IMR-90 (cell line): ENCODE data around the gene SHC4. TPM values are rescaled to one million over a fixed set of nuclear protein-coding genes. Genes with fewer than 3 reads are reported as not detected.
A peak's percentile ranks its signal among the peaks of the same experiment; 100 is the strongest.

Experiments used
- ATAC-seq: fragments of 200-7000 bp; cut with Tn5 transposase; 2 replicates; pipeline ENCODE4 v1.9.1; 2020; ENCODE audit warnings: low read depth, mild to moderate bottlenecking, moderate library complexity
- BruUV-seq: library from RNA; stranded (reverse); fragments of 400-500 nt; replicated peaks from 2 replicates; lab custom pipeline; 2021; lab: Mats Ljungman, UMichigan
- CTCF ChIA-PET: fragments of 300-600 bp; formaldehyde crosslinking; extraction: SDS; loops from one replicate; lab custom pipeline; 2021; ENCODE audit warnings: antibody characterized with exemption; lab: Yijun Ruan, JAX
- POLR2A ChIA-PET: fragments of 300-600 bp; sonication (Branson Sonifier 250); formaldehyde crosslinking; loops from one replicate; lab custom pipeline; 2022; ENCODE audit warnings: antibody characterized with exemption; ENCODE audit not compliant: unreplicated experiment; lab: Charles Lee
- DNase-seq: peaks from one replicate; pipeline ENCODE4 v3.0.0; 2013
- H2AFZ ChIP-seq: replicated peaks from 2 replicates; pipeline ENCODE3; 2013; ENCODE audit warnings: low read length, mild to moderate bottlenecking; ENCODE audit not compliant: poor library complexity
- H2AK5ac ChIP-seq: 2 replicates; pipeline ENCODE4 v1.6.1; 2013; ENCODE audit warnings: low read depth, low read length, inconsistent platforms
- H2AK9ac ChIP-seq: replicated peaks from 2 replicates; pipeline ENCODE3; 2013; ENCODE audit warnings: mild to moderate bottlenecking, low read depth, low read length, moderate library complexity; ENCODE audit not compliant: poor library complexity
- H2BK120ac ChIP-seq: 2 replicates; pipeline ENCODE4 v1.6.1; 2013; ENCODE audit warnings: low read depth, low read length, inconsistent platforms
- H2BK15ac ChIP-seq: 3 replicates; pipeline ENCODE4 v1.6.1; 2013; ENCODE audit warnings: low read depth, low read length, inconsistent platforms
- H2BK20ac ChIP-seq: 2 replicates; pipeline ENCODE4 v1.6.1; 2013; ENCODE audit warnings: low read depth, mild to moderate bottlenecking, inconsistent platforms, low read length, moderate library complexity
- H2BK5ac ChIP-seq: 2 replicates; pipeline ENCODE4 v1.6.1; 2013; ENCODE audit warnings: mild to moderate bottlenecking, low read depth, low read length, inconsistent platforms; ENCODE audit not compliant: poor library complexity, severe bottlenecking
- H3K14ac ChIP-seq: replicated peaks from 2 replicates; pipeline ENCODE4 v1.6.1; 2013; ENCODE audit warnings: low read depth, low read length, inconsistent platforms
- H3K18ac ChIP-seq: 2 replicates; pipeline ENCODE4 v1.6.1; 2013; ENCODE audit warnings: low read depth, low read length, control low read depth
- H3K23ac ChIP-seq: 2 replicates; pipeline ENCODE4 v1.6.1; 2013; ENCODE audit warnings: low read depth, low read length, inconsistent platforms
- H3K27ac ChIP-seq: 2 replicates; pipeline ENCODE4 v1.5.1; 2013; ENCODE audit warnings: mild to moderate bottlenecking, control low read depth, low read length; ENCODE audit not compliant: insufficient read depth
- H3K27me3 ChIP-seq: 2 replicates; pipeline ENCODE4 v1.6.1; 2013; ENCODE audit warnings: low read length; ENCODE audit not compliant: control insufficient read depth, insufficient read depth
- H3K36me3 ChIP-seq: 2 replicates; pipeline ENCODE4 v1.6.1; 2013; ENCODE audit warnings: low read length, mixed read lengths; ENCODE audit not compliant: control insufficient read depth, insufficient read depth
- H3K4ac ChIP-seq: 2 replicates; pipeline ENCODE4 v1.6.1; 2013; ENCODE audit warnings: low read depth, low read length, inconsistent platforms
- H3K4me1 ChIP-seq: 2 replicates; pipeline ENCODE4 v1.6.1; 2013; ENCODE audit warnings: low read length, mixed read lengths; ENCODE audit not compliant: control insufficient read depth, insufficient read depth
- H3K4me2 ChIP-seq: 2 replicates; pipeline ENCODE4 v1.6.1; 2013; ENCODE audit warnings: low read depth, mild to moderate bottlenecking, control low read depth, low read length, moderate library complexity
- H3K4me3 ChIP-seq: 2 replicates; pipeline ENCODE4 v1.5.1; 2013; ENCODE audit warnings: low read depth, mild to moderate bottlenecking, control low read depth, low read length, moderate library complexity; ENCODE audit not compliant: insufficient read depth
- H3K56ac ChIP-seq: 2 replicates; pipeline ENCODE4 v1.6.1; 2013; ENCODE audit warnings: low read length, inconsistent platforms; ENCODE audit not compliant: insufficient read depth; ENCODE audit errors: extremely low read depth
- H3K79me1 ChIP-seq, 2 experiments: 2 replicates each; pipeline ENCODE4 v1.6.1; 2013; ENCODE audit warnings: low read length in 2 of 2, inconsistent platforms in 1 of 2, low read depth in 1 of 2
- H3K9ac ChIP-seq: 2 replicates; pipeline ENCODE4 v1.6.1; 2013; ENCODE audit warnings: low read depth, low read length, control low read depth
- H3K9me1 ChIP-seq: 2 replicates; pipeline ENCODE4 v1.6.1; 2013; ENCODE audit warnings: low read length, inconsistent platforms; ENCODE audit not compliant: insufficient read depth
- H3K9me3 ChIP-seq: 2 replicates; pipeline ENCODE4 v1.6.1; 2013; ENCODE audit warnings: low read length; ENCODE audit not compliant: control insufficient read depth, insufficient read depth
- H4K20me1 ChIP-seq: 2 replicates; pipeline ENCODE4 v1.6.1; 2013; ENCODE audit warnings: low read length, inconsistent platforms; ENCODE audit not compliant: insufficient read depth
- H4K5ac ChIP-seq: 2 replicates; pipeline ENCODE4 v1.6.1; 2013; ENCODE audit warnings: mild to moderate bottlenecking, low read depth, low read length, control low read depth
- H4K8ac ChIP-seq, 2 experiments: 2 replicates each; pipeline ENCODE4 v1.6.1; 2013; ENCODE audit warnings: low read depth in 2 of 2, low read length in 2 of 2, control low read depth in 1 of 2, inconsistent platforms in 1 of 2
- H4K91ac ChIP-seq: 2 replicates; pipeline ENCODE4 v1.6.1; 2013; ENCODE audit warnings: low read depth, low read length, inconsistent platforms; ENCODE audit not compliant: insufficient read depth
- BHLHE40 ChIP-seq: fragments of 150-350 bp; IDR thresholded peaks from 2 replicates; pipeline ENCODE4 v1.6.1; 2016; ENCODE audit warnings: mild to moderate bottlenecking, low read depth, low read length
- NFE2L2 ChIP-seq: fragments of 150-350 bp; IDR thresholded peaks from 2 replicates; pipeline ENCODE4 v1.6.1; 2016; ENCODE audit warnings: low read depth, mild to moderate bottlenecking, low read length
- POLR2A ChIP-seq: IDR thresholded peaks from 2 replicates; pipeline ENCODE4 v1.6.1; 2012; ENCODE audit warnings: mild to moderate bottlenecking, low read depth, low read length
- RCOR1 ChIP-seq: IDR thresholded peaks from 2 replicates; pipeline ENCODE4 v1.6.1; 2012; ENCODE audit warnings: mild to moderate bottlenecking, low read length, improper control_type of control experiment; ENCODE audit not compliant: insufficient replicate concordance
- WGBS, 2 experiments: methylation state at CpG; one replicate each; pipeline versions ENCODE4 v1.1.5 to v1.1.7; 2013; ENCODE audit warnings: missing lambda C conversion rate in 2 of 2; ENCODE audit not compliant: insufficient read length in 1 of 2; ENCODE audit errors: extremely low coverage in 2 of 2; 5-methylcytosine and 5-hydroxymethylcytosine counted together
- dilution Hi-C: fragments of 300-500 bp; cut with HindIII; formaldehyde crosslinking; loops from one replicate; pipeline ENCODE4 v1.14.3; 2018; ENCODE audit warnings: low sequenced_read_pairs; ENCODE audit not compliant: unreplicated experiment
- in situ Hi-C: fragments of 300-500 bp; cut with MboI; formaldehyde crosslinking; loops from 3 replicates; pipeline ENCODE4 v1.14.3; 2019; ENCODE audit warnings: low sequenced_read_pairs, inconsistent platforms, mixed read lengths
- intact Hi-C: fragments of 100-400 bp; cut with micrococcal nuclease; formaldehyde crosslinking; loops from 2 replicates; pipeline ENCODE4 v1.10.0; 2022
- polyA plus RNA-seq, 3 experiments: library from polyadenylated mRNA; depleted of rRNA; stranded (reverse); fragments of >200 nt; gene quantifications; 2 replicates each; pipeline ENCODE4 v1.2.3, GENCODE V29; 2012; ENCODE audit warnings: low replicate concordance in 1 of 3
- total RNA-seq: library from RNA; depleted of rRNA; stranded (reverse); fragments of >200 nt; gene quantifications from 2 replicates; pipeline ENCODE4 v1.2.3, GENCODE V29; 2012
- TF ChIP-seq, protein P1 (sequence below): fragments of 150-350 bp; IDR thresholded peaks from 2 replicates; pipeline ENCODE4 v1.6.1; 2016; ENCODE audit warnings: low read depth, mild to moderate bottlenecking, low read length, moderate library complexity, borderline replicate concordance

The SHC4 gene
- total and polyA plus RNA-seq, 2 of the 4 experiments (the other 2 are of a cell fraction) = 0.91 to 2.7 TPM

DNA sequence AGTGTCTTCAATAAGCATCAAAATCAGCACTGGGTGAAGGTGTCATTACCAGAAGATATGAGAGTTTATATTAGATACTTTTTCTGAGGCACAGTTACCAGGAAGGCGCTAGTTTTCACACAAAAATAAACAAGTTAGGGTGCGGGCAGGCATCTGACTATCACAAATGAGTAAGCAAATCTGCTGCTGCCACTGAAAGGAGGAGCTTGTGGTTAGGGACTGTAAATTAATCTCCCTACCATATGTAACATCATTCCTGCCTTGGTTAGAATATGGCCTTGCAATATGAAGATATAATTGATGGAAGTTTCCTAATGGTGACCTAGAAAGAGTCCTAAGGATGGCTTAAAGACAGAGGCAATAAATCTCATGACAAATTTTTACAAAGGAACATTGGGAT lies 105.3 kb downstream of the SHC4 start:
- H3K27ac ChIP-seq = no peak overlapping the region
- ChIA-PET POLR2A (no interaction called here), CTCF (interaction anchor here (4.7 kb wide), 1 partner anchor 107 kb away, joined by 36 read pairs; the partner anchor contains the start of gene SHC4)
- H3K4ac ChIP-seq = no peak overlapping the region
- H3K79me1 ChIP-seq = peaks cover 0 to 14% of the 10 kb centered on the region in 2 experiments; a peak in 2 of 4 replicates
- no TSS peak for BruUV-seq
- H4K20me1 ChIP-seq = no peaks in the 10 kb centered on the region
- H4K5ac ChIP-seq = no peak overlapping the region
- no peaks in the 10 kb centered on the region for H3K27me3 ChIP-seq
- H3K14ac ChIP-seq = 0 out of 2 replicates have a peak overlapping the region, but pooled peaks have one; percentile 8
- peak overlapping the region; percentile 39; the same call in 1 of the 2 replicates for H3K18ac ChIP-seq
- dilution Hi-C loops = no loop called here
- no peak overlapping the region for H3K4me3 ChIP-seq
- H3K4me1 ChIP-seq = peaks cover 18% of the 10 kb centered on the region
- in situ Hi-C loops = loop anchor here (25.0 kb wide), 1 partner anchor 554 kb away; the partner anchor contains the start of gene FGF7
- H3K4me2 ChIP-seq = no peak overlapping the region
- no peak overlapping the region for H4K8ac ChIP-seq
- H2AFZ ChIP-seq = no peak overlapping the region
- peak; percentile 56 for TF ChIP-seq BHLHE40
- TF ChIP-seq POLR2A = no peak
- TF ChIP-seq, protein P1, sequence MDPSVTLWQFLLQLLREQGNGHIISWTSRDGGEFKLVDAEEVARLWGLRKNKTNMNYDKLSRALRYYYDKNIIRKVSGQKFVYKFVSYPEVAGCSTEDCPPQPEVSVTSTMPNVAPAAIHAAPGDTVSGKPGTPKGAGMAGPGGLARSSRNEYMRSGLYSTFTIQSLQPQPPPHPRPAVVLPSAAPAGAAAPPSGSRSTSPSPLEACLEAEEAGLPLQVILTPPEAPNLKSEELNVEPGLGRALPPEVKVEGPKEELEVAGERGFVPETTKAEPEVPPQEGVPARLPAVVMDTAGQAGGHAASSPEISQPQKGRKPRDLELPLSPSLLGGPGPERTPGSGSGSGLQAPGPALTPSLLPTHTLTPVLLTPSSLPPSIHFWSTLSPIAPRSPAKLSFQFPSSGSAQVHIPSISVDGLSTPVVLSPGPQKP = no peak
- peak; percentile 34; the same call in 1 of the 2 replicates for TF ChIP-seq NFE2L2
- TF ChIP-seq RCOR1 = no peak
- H2AK9ac ChIP-seq = no peak overlapping the region
- no peak overlapping the region for H3K9ac ChIP-seq
- H3K23ac ChIP-seq = peak overlapping the region; percentile 23; the same call in 1 of the 2 replicates
- no peak overlapping the region for H2AK5ac ChIP-seq
- H2BK5ac ChIP-seq = peak overlapping the region; percentile 21
- H2BK120ac ChIP-seq = no peak overlapping the region
- H3K9me1 ChIP-seq = peaks cover 9% of the 10 kb centered on the region; the same call in 1 of the 2 replicates
- no peak overlapping the region for H3K56ac ChIP-seq
- H2BK15ac ChIP-seq = no peak overlapping the region
- H3K9me3 ChIP-seq = no peaks in the 10 kb centered on the region
- intact Hi-C loops = no loop called here
- H3K36me3 ChIP-seq = no peaks in the 10 kb centered on the region
- no peak overlapping the region for H4K91ac ChIP-seq
- no peak overlapping the region for H2BK20ac ChIP-seq
- no CpG with 5 or more reads among the region's 2 CpGs for WGBS, 2 experiments
- ATAC-seq (peak; percentile 25; the same call in 1 of the 2 replicates), DNase-seq (peak; percentile 70)
